GM19351 (cell line): ENCODE measurements around the gene ZFAND2A.
"Not testable (repeated sequence)": the region's sequence is repeated elsewhere in the genome, so short reads cannot be mapped to it uniquely, and the experiment has no call there.

Experiments used
- ATAC-seq: cut with Tn5 transposase; IDR thresholded peaks from one replicate; pipeline ENCODE4 v1.9.1; 2021; ENCODE audit warnings: mild to moderate bottlenecking, moderate library complexity; ENCODE audit not compliant: unreplicated experiment

Gene ZFAND2A, protein sequence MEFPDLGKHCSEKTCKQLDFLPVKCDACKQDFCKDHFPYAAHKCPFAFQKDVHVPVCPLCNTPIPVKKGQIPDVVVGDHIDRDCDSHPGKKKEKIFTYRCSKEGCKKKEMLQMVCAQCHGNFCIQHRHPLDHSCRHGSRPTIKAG

DNA sequence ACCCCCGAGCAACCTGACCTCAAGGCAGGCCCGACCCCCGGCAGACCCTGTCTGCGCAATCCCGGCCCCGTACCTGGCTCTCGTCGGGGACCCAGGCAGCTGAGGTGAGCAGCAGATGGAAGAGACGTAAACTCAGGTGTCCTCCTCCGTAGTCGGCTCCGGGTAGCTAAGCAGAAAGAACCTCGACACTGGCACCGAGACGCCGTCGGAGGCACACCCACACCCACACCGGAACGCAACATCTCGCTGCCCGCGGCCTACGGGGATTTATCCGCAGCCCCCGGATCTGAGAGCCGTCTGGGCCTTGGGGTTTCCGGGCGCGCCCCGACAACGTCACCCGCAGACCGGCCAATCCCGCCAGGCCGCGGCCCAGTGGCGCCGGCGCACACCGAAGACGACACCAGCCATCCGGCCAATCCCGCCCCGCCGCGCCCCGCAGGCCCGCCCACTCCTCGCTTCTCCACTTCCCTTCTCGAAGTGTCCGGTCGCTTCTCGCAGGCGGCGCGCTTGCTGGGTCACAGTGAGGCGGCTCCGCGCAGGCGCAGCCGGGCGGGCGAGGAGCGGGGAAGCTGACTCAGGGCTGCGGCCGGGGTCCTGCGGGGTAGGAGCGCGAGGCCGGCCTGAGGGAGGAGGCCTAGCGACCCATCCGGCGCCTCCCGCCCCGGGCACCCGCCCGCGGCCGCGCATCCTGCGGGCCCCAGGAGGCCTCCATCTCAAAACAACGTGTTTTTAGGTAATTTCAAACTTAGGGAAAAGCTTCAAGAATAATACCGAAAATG is at the start of gene ZFAND2A:
ZFAND2A (minus strand) TSS at position 306 of the 779 bp plus-strand sequence. CDS start 1,984 bp downstream, outside the sequence.
- peak; percentile 97 for ATAC-seq

DNA sequence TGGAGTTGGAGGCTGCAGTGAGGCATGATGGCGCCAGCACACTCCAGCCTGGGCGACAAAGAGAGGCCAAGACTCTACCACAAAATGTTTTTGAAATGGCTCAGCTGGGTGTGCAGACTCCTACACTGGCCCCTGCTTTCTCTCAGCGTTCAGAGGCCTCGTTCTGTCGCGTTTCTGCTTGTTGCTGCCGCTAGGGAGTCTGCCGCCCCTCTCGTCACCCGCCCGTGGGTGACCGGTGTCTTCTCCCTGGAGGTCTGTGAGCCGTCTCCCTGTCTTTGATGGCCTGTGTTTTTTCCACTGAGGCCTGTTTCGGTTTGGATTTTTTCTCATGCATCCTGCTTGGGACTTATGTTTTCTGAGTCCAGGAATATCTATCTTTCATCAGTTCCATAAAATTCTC is 49.1 kb upstream of the ZFAND2A start:
- no peak for ATAC-seq

DNA sequence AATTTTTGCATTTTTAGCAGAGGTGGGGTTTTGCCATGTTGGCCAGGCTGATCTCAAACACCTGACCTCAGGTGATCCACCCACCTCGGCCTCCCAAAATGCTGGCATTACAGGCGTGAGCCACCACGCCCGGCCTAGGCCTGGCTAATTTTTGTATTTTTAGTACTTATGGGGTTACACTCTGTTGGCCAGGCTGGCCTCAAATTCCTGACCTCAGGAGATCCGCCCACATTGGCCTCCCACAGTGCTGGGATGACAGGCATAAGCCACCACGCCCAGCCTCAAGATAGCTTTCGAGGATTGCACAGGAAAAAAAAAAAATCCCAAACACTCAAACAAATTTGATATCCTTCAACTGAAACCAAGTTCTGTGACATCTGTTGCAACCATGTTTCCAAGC is 45.7 kb upstream of the ZFAND2A start:
- not testable (repeated sequence) for ATAC-seq

DNA sequence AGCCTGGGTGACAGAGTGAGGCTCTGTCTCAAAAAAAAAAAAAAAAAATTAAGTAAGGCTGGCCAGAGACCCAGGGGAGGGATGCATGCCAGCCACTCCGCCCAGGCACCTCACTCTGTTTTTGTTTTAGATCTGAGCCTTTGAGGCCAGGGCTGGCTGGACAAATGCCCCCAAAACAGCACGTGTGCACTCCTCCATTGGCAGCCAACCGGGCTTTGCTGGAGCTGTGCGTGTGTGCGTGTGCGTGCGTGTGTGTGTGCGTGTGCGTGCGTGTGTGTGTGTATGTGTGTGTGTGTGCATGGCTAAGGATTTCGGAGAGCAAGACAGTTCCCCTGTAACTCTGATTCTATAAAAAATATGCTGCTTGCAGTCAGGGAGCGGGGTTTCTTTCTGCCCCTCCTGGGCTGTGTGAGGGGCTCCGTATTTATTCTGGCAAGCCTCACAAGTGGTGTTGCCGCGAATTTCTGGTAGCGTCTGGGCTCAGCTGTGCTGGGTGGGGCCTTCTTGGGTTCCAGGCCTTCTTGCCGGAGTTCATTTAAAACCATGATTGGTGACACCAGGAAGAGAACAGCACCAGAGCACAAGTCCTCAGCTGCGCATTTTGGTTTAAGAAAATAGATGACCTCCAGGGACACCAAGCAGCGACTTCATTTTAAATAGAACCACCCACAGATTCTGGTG is 44.6 kb upstream of the ZFAND2A start:
- ATAC-seq: no peak

DNA sequence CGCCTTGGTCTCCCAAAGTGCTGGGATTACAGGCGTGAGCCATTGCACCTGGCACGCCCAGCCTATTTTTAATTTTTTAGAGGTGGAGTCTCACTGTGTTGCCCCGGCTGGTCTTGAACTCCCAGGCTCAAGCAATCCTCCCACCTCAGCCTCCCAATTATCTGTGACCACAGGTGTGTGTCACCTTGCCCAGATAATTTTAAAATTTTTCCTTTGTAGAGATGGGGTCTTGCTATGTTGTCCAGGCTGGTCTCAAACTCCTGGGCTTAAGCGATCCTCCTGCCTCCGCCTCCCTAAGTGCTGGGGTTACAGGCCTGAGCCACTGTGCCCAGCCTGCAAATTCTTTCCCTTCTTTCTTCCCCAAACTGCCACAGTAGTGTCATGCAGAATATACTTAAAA is 42.9 kb upstream of the ZFAND2A start:
- ATAC-seq: not testable (repeated sequence)

DNA sequence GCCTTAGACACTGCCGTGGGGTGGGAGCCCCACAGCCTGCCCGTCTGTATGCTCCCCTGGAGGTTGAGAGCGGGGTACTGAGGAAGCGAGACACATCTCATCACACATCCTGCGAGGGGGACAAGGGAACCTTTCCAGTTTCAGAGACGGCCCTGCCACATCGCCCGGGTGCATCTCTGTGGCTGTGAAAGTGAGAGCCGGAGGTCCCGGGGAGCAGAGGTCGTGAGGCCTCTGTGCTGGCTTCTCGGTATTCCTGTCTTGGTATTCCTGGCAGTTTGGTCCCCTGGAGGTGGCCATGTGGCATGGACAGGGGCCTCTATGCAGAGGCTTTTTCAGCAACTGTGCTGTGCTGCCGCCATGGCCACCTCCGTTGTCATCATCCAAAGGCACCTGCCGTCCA is 41.9 kb upstream of the ZFAND2A start:
- ATAC-seq: no peak

DNA sequence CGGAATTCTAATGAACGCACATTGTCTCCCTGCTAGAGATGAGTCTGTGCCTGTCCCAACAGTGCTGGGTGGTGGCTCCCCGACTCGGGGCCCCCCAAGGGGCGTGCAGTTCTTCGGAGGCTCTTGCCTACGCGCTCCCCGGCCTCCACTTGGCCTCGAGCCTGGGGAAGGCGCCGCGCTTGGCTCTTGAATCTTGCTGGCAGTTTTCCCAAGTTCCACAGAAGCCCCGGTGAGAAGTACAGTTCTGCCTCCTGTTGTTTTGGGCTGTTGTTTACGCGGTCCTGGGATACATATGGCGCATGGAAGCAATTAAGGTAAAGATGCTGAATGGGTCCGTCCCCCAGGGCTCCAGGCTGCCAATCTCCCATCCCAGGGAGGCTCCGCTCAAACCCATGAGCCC is 40.0 kb upstream of the ZFAND2A start:
- no peak for ATAC-seq

DNA sequence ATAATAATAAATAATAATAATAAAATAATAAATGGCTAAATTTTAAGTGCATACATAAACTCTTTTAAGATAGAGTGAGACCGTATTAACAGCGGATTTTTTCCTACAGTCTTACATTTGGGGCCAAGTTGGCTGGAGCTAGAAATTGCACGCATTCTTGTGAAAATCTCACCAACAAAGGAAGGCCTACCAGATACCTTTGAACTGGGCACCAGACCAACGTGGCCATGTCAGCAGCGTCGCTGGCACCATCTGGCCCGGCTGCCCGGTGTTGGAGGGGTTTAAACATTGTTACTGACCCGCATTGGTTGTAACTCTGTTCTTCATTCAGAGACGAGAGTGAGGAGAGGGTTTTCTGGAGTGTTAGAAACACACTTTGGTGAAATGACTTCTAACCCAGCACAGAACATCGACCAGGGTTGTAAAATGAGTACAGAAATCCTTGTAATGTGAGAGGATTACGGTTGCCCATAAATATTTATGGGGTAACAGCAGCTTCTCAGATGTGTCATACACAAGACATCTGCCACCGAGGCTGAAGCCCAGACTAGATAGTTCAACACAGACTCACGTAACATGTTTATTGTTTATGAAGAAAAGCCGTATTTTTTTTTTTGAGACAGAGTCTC is 38.1 kb upstream of the ZFAND2A start:
- ATAC-seq: no peak

DNA sequence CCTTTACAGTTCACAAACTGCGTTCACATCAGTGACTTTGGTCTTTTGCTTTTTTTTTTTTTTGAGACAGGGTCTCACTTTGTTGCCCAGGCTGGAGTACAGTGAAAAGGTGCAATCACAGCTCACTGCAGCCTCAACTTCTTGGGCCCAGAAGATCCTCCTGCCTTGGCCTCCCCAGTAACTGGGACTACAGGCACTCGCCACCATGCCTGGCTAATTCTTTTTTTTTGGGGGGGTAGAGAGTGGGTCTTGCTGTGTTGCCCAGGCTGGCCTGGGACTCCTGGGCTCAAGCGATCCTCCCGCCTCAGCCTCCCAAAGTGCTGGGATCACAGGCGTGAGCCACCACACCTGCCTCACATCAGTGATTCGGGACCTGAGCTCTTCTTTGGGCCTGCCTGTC is 37.0 kb upstream of the ZFAND2A start:
- ATAC-seq: no peak

DNA sequence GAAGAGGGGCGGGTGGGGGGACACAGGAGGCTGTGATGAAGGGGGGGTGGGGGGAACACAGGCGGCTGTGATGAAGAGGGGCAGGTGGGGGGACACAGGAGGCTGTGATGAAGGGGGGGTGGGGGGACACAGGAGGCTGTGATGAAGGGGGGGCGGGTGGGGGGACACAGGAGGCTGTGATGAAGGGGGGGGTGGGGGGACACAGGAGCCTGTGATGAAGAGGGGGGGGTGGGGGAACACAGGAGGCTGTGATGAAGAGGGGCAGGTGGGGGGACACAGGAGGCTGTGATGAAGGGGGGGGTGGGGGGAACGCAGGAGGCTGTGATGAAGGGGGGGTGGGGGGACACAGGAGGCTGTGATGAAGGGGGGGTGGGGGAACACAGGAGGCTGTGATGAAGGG is 36.4 kb upstream of the ZFAND2A start:
- ATAC-seq: not testable (repeated sequence)

DNA sequence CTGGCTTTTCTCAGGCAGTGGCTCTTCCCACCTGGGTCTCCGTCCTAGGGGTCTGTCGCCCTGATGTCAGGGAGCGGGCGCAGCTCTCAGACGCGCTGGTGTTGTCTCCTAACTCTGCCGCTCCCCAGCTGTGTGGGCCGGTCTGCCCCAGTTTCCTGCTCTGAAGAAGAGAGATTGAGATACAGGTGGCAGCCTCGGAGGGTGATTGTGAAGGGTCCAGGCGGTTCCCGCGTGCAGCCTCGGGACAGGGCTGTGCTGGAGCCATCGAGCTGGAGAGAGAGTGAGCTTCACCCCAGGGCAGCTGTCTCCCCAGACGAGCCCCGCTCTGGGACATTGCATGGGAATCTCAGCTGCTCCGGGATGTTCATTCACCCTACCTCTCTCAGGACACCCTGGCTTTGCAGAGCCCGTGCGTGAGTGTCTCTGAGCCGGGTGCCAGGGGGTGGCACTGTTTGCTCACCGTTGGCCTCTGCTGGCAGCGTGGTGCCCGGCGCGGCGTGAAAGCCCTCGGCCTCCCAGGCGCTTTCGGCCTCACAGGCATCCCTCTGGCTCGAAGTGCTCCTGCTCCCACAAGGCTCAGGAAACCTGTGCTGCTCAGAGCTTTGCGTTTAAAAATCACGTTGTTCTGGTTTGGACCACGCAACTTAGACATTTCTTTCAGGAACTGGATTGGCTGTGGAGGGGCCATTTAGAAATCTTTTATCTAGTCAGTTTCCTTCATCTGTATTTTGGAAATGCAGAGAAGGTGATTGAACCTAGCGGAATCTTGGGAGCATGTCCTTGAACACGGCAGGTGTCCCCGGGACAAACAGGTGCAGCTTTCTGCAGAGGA is 33.8 kb upstream of the ZFAND2A start:
- no peak for ATAC-seq

DNA sequence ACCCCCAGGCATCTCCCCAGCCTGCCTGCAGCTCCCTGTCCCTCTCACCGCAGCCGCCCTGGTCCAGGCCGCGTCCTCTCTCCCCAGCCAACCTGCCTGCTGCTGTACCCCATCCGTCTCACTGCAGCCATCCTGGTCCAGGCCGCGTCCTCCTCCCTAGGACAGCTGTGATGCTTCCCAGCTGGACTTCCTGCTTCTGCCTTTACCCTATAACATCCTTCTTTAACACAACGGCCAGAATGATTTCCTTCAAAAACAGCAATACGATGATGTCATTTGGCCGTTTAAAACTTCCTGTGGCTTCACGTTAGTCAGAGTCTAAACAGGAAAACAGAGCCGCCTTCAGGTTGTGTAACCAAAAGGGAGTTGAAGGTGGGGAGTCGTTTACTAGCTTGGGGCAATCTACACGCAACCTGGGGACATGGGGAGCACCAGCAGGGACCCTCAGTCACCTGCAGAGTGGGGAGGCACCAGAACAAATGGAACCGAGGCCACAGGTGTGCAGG is 32.2 kb upstream of the ZFAND2A start:
- ATAC-seq: no peak

DNA sequence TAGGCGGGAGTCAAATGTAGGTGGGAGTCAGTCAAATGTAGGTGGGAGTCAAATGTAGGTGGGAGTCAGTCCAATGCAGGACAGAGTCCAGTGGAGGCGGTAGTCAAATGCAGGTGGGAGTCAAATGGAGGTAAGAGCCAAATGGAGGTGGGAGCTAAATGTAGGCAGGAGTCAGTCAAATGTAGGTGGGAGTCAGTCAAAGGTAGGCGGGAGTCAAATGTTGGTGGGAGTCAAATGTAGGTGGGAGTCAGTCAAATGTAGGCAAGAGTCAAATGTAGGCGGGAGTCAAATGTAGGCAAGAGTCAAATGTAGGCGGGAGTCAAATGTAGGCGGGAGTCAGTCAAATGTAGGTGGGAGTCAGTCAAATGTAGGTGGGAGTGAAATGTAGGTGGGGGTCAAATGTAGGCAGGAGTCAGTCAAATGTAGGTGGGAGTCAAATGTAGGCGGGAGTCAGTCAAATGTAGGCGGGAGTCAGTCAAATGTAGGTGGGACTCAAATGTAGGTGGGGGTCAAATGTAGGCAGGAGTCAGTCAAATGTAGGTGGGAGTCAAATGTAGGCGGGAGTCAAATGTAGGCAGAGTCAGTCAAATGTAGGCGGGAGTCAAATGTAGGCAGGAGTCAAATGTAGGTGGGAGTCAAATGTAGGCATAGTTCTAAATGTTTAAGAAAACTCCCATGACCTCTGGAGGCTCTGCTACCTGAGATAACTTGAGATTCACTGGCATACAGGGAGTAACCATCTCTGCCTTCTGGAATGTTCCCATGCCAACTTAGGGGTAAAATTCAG is 30.2 kb upstream of the ZFAND2A start:
- no peak for ATAC-seq

DNA sequence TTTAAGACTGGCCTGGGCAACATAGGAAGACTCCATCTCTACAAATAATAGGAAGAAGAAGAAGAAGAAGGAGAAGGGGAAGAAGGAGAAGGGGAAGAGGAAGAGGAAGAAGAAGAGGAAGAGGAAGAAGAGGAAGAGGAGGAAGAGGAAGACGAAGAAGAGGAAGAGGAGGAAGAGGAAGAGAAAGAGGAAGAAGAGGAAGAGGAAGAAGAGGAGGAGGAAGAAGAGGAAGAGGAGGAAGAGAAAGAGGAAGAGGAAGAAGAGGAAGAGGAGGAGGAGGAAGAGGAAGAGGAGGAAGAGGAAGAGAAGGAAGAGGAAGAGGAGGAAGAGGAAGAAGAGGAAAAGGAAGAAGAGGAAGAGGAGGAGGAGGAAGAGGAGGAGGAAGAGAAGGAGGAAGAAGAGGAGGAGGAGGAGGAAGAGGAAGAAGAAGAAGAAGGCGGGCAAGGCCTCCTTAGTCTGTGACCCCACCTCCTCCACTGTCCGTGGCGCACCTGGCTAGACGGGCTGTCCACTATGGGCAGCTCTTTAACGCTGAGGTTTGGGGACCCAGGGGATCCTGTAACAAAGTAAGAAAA is 28.8 kb upstream of the ZFAND2A start:
- ATAC-seq: no peak

DNA sequence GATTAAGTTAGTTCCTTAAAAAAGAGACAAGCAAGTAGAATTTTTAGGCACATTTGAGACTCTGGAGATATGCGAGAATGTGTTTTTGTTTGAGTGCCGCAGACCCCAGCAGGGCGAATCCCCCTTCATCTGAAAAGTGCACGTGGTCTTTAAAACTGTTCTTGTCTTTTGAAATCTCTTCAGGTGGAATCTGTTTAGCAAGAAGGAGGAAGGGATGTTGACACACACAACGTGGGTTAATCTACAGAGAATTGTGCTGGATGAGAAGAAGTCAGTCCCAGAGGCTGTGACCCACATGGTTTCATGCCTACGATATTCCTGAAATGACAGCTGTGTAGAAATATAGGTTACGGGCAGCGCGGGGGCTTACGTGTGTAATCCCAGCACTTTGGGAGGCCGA is 27.1 kb upstream of the ZFAND2A start:
- no peak for ATAC-seq

DNA sequence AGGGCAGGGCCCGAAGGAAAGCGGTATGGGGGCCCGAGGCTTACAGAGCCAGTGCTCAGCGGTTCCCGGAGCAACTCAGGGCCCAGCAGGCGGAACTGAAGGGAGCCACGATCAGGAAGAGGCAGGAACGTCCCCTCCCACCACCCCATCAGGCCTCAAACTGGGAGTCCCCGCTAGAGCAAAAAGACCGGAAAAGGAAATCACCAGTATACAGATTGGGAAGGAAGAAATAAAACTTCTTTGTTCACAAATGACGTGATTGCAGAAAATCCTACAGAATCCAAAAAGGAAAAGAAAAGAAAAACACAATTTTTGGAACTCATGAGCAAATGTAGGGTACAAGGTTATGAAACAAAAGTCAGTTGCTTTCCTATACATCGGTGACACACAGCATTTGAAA is 21.6 kb upstream of the ZFAND2A start:
- ATAC-seq: no peak

DNA sequence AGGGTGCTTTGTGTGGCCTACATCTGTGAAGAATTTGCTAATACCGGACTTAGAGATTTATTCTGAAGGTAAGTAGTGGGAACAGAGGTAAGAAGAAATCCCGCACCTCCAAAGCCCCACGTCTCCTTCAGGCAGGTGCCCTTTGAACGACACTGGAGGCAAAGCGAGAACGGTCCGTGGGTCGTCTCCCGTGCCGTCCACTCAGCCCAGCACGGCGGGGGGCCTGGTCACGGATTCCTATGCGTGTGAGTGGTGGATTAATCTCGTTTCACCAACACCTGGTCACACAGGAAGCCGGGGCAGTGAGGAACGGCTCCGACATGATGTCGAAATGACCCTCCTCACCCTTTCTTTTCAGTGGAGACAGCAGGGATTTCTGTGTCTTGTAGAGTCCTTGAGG is 21.0 kb upstream of the ZFAND2A start:
- no peak for ATAC-seq

DNA sequence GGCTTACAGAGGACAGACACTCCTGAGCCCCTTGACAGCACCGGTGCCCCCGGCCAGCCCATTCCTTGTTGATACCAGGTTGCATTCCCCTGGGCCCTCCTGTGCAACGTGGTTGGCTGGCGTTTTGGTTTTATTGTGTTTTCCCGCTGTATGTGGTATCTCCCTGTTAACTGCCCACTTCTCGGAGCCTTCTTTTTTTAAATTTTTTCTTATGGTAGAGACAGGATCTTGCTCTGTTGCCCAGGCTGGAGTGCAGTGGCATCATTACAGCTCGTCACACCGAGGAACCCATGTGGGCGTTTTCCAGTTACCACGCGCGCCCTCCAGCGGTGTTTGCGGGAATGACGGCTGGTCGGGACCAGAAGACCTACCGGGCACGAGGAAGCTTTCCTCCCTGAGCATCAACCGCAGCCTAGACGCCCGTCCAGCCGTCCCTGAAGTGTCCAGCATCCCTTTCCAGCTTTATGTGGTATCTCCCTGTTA is 16.9 kb upstream of the ZFAND2A start:
- no peak for ATAC-seq
